ENCODE measurements around the gene GPX3.

- TF ChIP-seq SUZ12 (IDR thresholded peaks at IDR 0.05; ENCODE audit: extremely low read depth, insufficient read depth, insufficient read length), result no peak
- TF ChIP-seq YY1 (IDR thresholded peaks at IDR 0.05; ENCODE audit: insufficient read depth, insufficient read length), result no peak
- TF ChIP-seq ZNF274 (IDR thresholded peaks at IDR 0.05; ENCODE audit: low read depth, low read length), result no peak
Measured at GRCh38 chr5:151005950-151006576, 14.3 kb upstream of the GPX3 start.
